ENCODE results near the gene GGT6. TPM values are rescaled to one million over a fixed set of nuclear protein-coding genes. Genes with fewer than 3 reads are reported as not detected.
A peak's percentile ranks its signal among the peaks of the same experiment; 100 is the strongest.

Gene GGT6
- total RNA-seq, 4 donors from 2014 or later = not detected

GRCh38 chr17:4527134-4527533 lies 33.2 kb downstream of the GGT6 start:
- no peak for DNase-seq (ENCODE audit: extremely low spot score)
- Histone ChIP-seq H3K4me1 (peaks cover 18 to 51% (median 36%) of the 10 kb centered on the region in 4 donors), H3K9me3 (no peaks in the 10 kb centered on the region), H3K27me3 (no peaks in the 10 kb centered on the region), H3K36me3 (peaks cover 0 to 9% (median 0%) of the 10 kb centered on the region in 4 donors), H3K27ac (replicated peaks in 1 of 4) (peak overlapping the region in 1 of 4 donors; percentile 39), H3K4me3 (no peak overlapping the region)
- intact Hi-C loops (cut with DNase I) = no loop called here
- no peak for TF ChIP-seq CTCF (IDR thresholded peaks at IDR 0.05)
- no peak for TF ChIP-seq POLR2AphosphoS5 (IDR thresholded peaks at IDR 0.05)
- TF ChIP-seq EP300 (IDR thresholded peaks at IDR 0.05) = no peak
- TF ChIP-seq POLR2A (IDR thresholded peaks at IDR 0.05; ENCODE audit: low read depth) = no peak
- 56% methylated on average over 1 of the region's 1 CpG for WGBS

GRCh38 chr17:4525691-4526397 lies 34.5 kb downstream of the GGT6 start:
- no peak for DNase-seq (ENCODE audit: extremely low spot score)
- Histone ChIP-seq H3K4me3 (no peak overlapping the region), H3K27ac (replicated peaks in 1 of 4) (no peak overlapping the region), H3K4me1 (peaks cover 30 to 55% (median 42%) of the 10 kb centered on the region in 4 donors), H3K9me3 (no peaks in the 10 kb centered on the region), H3K36me3 (peaks cover 0 to 9% (median 0%) of the 10 kb centered on the region in 4 donors), H3K27me3 (no peaks in the 10 kb centered on the region)
- TF ChIP-seq EP300 (IDR thresholded peaks at IDR 0.05) (no peak), POLR2A (IDR thresholded peaks at IDR 0.05; ENCODE audit: low read depth) (no peak), POLR2AphosphoS5 (IDR thresholded peaks at IDR 0.05) (no peak), CTCF (IDR thresholded peaks at IDR 0.05) (no peak)
- intact Hi-C loops (cut with DNase I) = no loop called here
- WGBS = 87% methylated on average over 11 of the region's 11 CpGs

- TF ChIP-seq POLR2A (IDR thresholded peaks at IDR 0.05; ENCODE audit: low read depth) = no peak
- no peak for TF ChIP-seq CTCF (IDR thresholded peaks at IDR 0.05)
- TF ChIP-seq EP300 (IDR thresholded peaks at IDR 0.05) = no peak
- TF ChIP-seq POLR2AphosphoS5 (IDR thresholded peaks at IDR 0.05) = no peak
- 81% methylated on average over 8 of the region's 8 CpGs for WGBS
- peaks cover 36 to 56% (median 44%) of the 10 kb centered on the region in 4 donors for H3K4me1 ChIP-seq
These were observed 36.4 kb downstream of the GGT6 start for GRCh38 chr17:4523946-4524345.

GRCh38 chr17:4522661-4523060 lies 37.7 kb downstream of the GGT6 start:
- H3K27ac ChIP-seq (replicated peaks in 1 of 4) = peak overlapping the region; percentile 36 to 80 (median 68)
- no peaks in the 10 kb centered on the region for H3K27me3 ChIP-seq
- intact Hi-C loops (cut with DNase I) = no loop called here
- no peaks in the 10 kb centered on the region for H3K9me3 ChIP-seq
- DNase-seq (ENCODE audit: extremely low spot score) = no peak
- peaks cover 36 to 57% (median 43%) of the 10 kb centered on the region in 4 donors for H3K4me1 ChIP-seq
- TF ChIP-seq POLR2AphosphoS5 (IDR thresholded peaks at IDR 0.05) (peak in 1 of 2 donors; percentile 12), EP300 (IDR thresholded peaks at IDR 0.05) (no peak)
- peaks cover 0 to 9% (median 0%) of the 10 kb centered on the region in 4 donors for H3K36me3 ChIP-seq
- 72% methylated on average over 6 of the region's 6 CpGs for WGBS
- no peak overlapping the region for H3K4me3 ChIP-seq

More at GRCh38 chr17:4523946-4524345, 36.4 kb downstream of the GGT6 start:
- no peaks in the 10 kb centered on the region for H3K9me3 ChIP-seq
- H3K27me3 ChIP-seq = no peaks in the 10 kb centered on the region
- no peak overlapping the region for H3K4me3 ChIP-seq
- no peak for DNase-seq (ENCODE audit: extremely low spot score)
- intact Hi-C loops (cut with DNase I) = no loop called here
- peaks cover 0 to 9% (median 0%) of the 10 kb centered on the region in 4 donors for H3K36me3 ChIP-seq
- H3K27ac ChIP-seq (replicated peaks in 1 of 4) = no peak overlapping the region

- intact Hi-C loops (cut with DNase I) = no loop called here
- no peaks in the 10 kb centered on the region for H3K9me3 ChIP-seq
- no peak for DNase-seq (ENCODE audit: extremely low spot score)
- TF ChIP-seq EP300 (IDR thresholded peaks at IDR 0.05) (no peak), POLR2AphosphoS5 (IDR thresholded peaks at IDR 0.05) (peak; percentile 24 to 43), CTCF (IDR thresholded peaks at IDR 0.05) (no peak)
- peak overlapping the region; percentile 26 to 80 (median 68) for H3K27ac ChIP-seq (replicated peaks in 1 of 4)
- H3K36me3 ChIP-seq = peaks cover 0 to 15% (median 0%) of the 10 kb centered on the region in 4 donors
- no peaks in the 10 kb centered on the region for H3K27me3 ChIP-seq
- WGBS = 74% methylated on average over 8 of the region's 8 CpGs
- H3K4me1 ChIP-seq = peaks cover 37 to 43% (median 39%) of the 10 kb centered on the region in 4 donors
- no peak overlapping the region for H3K4me3 ChIP-seq
These were observed 39.3 kb downstream of the GGT6 start for GRCh38 chr17:4520894-4521600.
